ENCODE data around the gene SCYGR8. TPM values are rescaled to one million over a fixed set of nuclear protein-coding genes. Genes with fewer than 3 reads are reported as not detected.

SCYGR8 gene
- total and polyA plus RNA-seq, 11 donors = not detected

- no peak for ATAC-seq
- intact Hi-C loops (cut with DNase I) = loop anchor here in 3 of 10 donors (5.0 to 10.0 kb wide), 4 partner anchors 100 to 627 kb away; partner anchors contain the start of gene AGFG1 (in 1 of the 3)
These were observed 16.2 kb downstream of the SCYGR8 start for GRCh38 chr2:227761740-227762476.

GRCh38 chr2:227765788-227766372 lies 20.2 kb downstream of the SCYGR8 start:
- no peak overlapping the region for H3K4me3 ChIP-seq
- H3K4me1 ChIP-seq = peaks cover 0 to 10% (median 5%) of the 10 kb centered on the region in 12 donors
- no peaks in the 10 kb centered on the region for H3K27me3 ChIP-seq
- no peaks in the 10 kb centered on the region for H3K36me3 ChIP-seq
- intact Hi-C loops (cut with DNase I) = loop anchor here (1.0 to 10.0 kb wide), 12 partner anchors 107 to 631 kb away; partner anchors contain the start of gene AGFG1 (in 7 of the 10)
- no peak for TF ChIP-seq POLR2A (IDR thresholded peaks at IDR 0.05)
- TF ChIP-seq, protein P1, sequence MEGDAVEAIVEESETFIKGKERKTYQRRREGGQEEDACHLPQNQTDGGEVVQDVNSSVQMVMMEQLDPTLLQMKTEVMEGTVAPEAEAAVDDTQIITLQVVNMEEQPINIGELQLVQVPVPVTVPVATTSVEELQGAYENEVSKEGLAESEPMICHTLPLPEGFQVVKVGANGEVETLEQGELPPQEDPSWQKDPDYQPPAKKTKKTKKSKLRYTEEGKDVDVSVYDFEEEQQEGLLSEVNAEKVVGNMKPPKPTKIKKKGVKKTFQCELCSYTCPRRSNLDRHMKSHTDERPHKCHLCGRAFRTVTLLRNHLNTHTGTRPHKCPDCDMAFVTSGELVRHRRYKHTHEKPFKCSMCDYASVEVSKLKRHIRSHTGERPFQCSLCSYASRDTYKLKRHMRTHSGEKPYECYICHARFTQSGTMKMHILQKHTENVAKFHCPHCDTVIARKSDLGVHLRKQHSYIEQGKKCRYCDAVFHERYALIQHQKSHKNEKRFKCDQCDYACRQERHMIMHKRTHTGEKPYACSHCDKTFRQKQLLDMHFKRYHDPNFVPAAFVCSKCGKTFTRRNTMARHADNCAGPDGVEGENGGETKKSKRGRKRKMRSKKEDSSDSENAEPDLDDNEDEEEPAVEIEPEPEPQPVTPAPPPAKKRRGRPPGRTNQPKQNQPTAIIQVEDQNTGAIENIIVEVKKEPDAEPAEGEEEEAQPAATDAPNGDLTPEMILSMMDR (IDR thresholded peaks at IDR 0.05) = no peak
- 37 to 53% (median 43%) methylated on average over 4 of the region's 4 CpGs for WGBS, 4 donors
- no peaks in the 10 kb centered on the region for H3K9me3 ChIP-seq
- peak overlapping the region in 4 of 12 donors; percentile 1 to 47 (median 23) for H3K27ac ChIP-seq
- DNase-seq (no peak), ATAC-seq (peak in 2 of 4 donors; percentile 10 to 28)

More at GRCh38 chr2:227761740-227762476, 16.2 kb downstream of the SCYGR8 start:
- H3K27me3 ChIP-seq = peaks cover 0 to 10% (median 0%) of the 10 kb centered on the region in 9 donors
- peaks cover 0 to 10% (median 5%) of the 10 kb centered on the region in 12 donors for H3K4me1 ChIP-seq
- no peaks in the 10 kb centered on the region for H3K36me3 ChIP-seq
- no peak overlapping the region for H3K27ac ChIP-seq
- DNase-seq = no peak
- TF ChIP-seq, protein P1 (IDR thresholded peaks at IDR 0.05) = no peak
- no peak for TF ChIP-seq POLR2A (IDR thresholded peaks at IDR 0.05)
- H3K9me3 ChIP-seq = no peaks in the 10 kb centered on the region
- no peak overlapping the region for H3K4me3 ChIP-seq
- 81 to 85% (median 84%) methylated on average over 6 of the region's 6 CpGs for WGBS, 4 donors

- Histone ChIP-seq H3K4me1 (peaks cover 0 to 10% (median 5%) of the 10 kb centered on the region in 12 donors), H3K4me3 (no peak overlapping the region), H3K9me3 (no peaks in the 10 kb centered on the region), H3K27ac (peak overlapping the region in 2 of 12 donors; percentile 4 to 42), H3K36me3 (no peaks in the 10 kb centered on the region), H3K27me3 (no peaks in the 10 kb centered on the region)
- TF ChIP-seq, protein P1 (IDR thresholded peaks at IDR 0.05) = peak; percentile 71 to 91 (median 87)
- no peak for TF ChIP-seq POLR2A (IDR thresholded peaks at IDR 0.05)
- intact Hi-C loops (cut with DNase I) = loop anchor here (1.0 to 10.0 kb wide), 12 partner anchors 108 to 632 kb away; partner anchors contain the start of gene AGFG1 (in 7 of the 10)
- ATAC-seq = peak; percentile 85 to 99 (median 97)
- 19 to 26% (median 22%) methylated on average over 11 of the region's 11 CpGs for WGBS, 4 donors
- peak; percentile 66 to 84 (median 81) for DNase-seq
These were observed 20.7 kb downstream of the SCYGR8 start for GRCh38 chr2:227766373-227766883.

GRCh38 chr2:227767830-227768229 lies 22.1 kb downstream of the SCYGR8 start:
- 90 to 95% (median 92%) methylated on average over 17 to 22 of the region's 22 CpGs for WGBS, 4 donors
- no peaks in the 10 kb centered on the region for H3K9me3 ChIP-seq
- H3K4me3 ChIP-seq = no peak overlapping the region
- H3K27me3 ChIP-seq = no peaks in the 10 kb centered on the region
- peaks cover 0 to 10% (median 5%) of the 10 kb centered on the region in 12 donors for H3K4me1 ChIP-seq
- no peak for TF ChIP-seq POLR2A (IDR thresholded peaks at IDR 0.05)
- TF ChIP-seq, protein P1 (IDR thresholded peaks at IDR 0.05) = no peak
- H3K36me3 ChIP-seq = no peaks in the 10 kb centered on the region
- peak in 1 of 5 donors; percentile 65 for DNase-seq
- no peak overlapping the region for H3K27ac ChIP-seq
- intact Hi-C loops (cut with DNase I) = loop anchor here (2.0 to 10.0 kb wide), 10 partner anchors 109 to 633 kb away; partner anchors contain the start of gene AGFG1 (in 7 of the 10)
- no peak for ATAC-seq
